Measurements from ENCODE around the gene FAM161A.
"Not testable (repeated sequence)": the region's sequence is repeated elsewhere in the genome, so short reads cannot be mapped to it uniquely, and the experiment has no call there.

FAM161A gene

DNA sequence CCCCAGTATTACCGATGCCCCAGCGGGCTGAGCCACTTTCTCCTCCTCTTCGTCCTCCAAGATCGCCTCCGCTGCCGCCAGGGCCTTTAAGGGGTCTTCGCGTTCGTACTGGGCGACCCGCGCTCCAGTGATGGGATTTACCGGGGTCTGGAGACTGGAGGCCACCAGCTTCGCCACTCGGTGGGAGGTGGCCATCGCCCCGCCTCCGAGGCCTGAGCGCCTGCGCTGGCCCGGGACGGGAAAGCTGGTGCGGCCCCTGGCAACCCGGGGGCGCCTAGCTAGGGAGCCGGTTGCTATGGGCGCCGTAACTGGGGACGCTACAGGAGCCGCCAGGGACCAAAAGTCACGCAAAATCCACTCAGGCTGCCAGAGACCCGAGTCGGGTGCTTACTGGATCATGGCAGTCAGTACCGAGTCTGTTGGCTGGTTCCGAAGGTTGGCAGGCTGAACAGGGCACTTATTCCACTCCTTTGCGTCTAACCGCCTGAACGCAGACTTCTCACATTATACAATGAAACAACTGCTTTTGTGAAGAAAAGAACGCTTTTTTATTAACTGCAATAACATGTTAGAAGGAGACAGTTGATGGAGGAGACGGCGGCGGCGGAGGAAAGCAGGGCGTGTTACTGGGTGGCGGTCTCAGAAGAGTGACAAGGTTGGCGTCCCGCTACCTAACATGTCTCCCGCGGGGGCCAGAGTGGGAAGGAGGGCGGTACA, at the start of gene FAM161A:
Gene FAM161A (minus strand): TSS at position 214 of the 717 bp plus-strand sequence. CDS start 19 bp downstream, at position 195.
- peak; percentile 49 to 54 for DNase-seq (ENCODE audit: low read depth in 2 of 2)

GRCh38 chr2:61900281-61900680, 46.4 kb upstream of the FAM161A start:
- no peak for DNase-seq (ENCODE audit: low read depth in 2 of 2)

- DNase-seq (ENCODE audit: low read depth in 2 of 2), result no peak
Observed at GRCh38 chr2:61898810-61899209, 45.0 kb upstream of the FAM161A start.

GRCh38 chr2:61888267-61889055, 34.6 kb upstream of the FAM161A start, which contains the start of gene CCT4:
Gene CCT4 (minus strand): TSS chr2:61888656. CDS start chr2:61888507, 149 bp downstream.
- DNase-seq (ENCODE audit: low read depth in 2 of 2), result peak; percentile 62 to 68

DNA sequence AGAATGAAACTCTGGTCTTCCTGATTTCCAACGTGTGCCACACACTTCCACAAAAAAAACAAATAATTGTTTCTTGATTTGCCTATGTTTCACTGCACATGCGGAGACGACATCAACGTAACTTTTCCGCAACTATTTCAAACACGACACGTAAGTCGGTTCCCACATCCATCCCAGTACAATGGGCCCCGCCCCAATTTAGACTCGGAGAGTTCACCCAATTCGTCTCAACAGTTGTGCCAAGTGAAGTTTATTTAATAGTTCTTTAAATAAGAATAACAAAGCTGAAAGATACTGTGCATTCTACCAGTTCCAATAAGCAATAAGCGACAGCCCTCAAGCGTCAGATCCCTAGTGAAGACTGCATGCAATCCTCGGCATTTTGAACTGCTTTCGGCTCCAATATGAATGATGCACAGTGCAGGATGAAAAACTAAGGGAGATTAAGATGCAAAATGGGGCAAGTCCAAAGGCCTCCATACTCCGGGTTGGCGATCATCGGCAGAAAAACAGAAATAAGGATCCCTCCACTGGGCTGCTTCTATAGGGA, 33.9 kb upstream of the FAM161A start:
- DNase-seq (ENCODE audit: low read depth in 2 of 2), result peak in 1 of 2 experiments; percentile 3

DNA sequence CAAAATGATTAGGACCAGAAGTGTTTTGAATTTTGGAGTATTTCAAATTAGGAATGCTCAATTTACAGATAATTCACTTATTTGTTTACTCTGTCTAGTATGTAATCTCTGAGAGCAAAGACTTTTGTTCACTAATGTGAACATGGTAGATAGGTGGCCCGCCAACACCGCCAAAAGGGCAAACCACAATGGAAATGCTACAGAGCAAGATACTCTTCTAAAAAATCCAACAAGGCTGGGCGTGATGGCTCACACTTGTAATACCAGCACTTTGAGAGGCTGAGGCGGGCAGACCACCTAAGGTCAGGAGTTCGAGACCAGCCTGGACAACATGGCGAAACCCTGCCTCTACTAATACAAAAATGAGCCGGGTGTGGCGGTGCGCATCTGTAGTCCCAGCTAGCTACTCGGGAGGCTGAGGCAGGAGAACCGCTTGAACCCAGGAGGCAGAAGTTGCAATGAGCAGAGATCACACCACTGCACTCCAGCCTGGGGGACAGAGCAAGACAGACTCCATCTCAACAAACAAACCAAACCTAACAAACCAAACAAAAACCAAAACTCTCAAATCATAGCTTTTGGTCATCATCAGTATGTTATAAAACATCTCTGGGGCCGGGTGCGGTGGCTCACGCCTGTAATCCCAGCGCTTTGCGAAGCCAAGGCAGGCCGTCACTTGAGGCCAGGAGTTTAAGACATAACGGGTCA, 32.2 kb upstream of the FAM161A start:
- DNase-seq (ENCODE audit: low read depth in 2 of 2), result no peak

DNA sequence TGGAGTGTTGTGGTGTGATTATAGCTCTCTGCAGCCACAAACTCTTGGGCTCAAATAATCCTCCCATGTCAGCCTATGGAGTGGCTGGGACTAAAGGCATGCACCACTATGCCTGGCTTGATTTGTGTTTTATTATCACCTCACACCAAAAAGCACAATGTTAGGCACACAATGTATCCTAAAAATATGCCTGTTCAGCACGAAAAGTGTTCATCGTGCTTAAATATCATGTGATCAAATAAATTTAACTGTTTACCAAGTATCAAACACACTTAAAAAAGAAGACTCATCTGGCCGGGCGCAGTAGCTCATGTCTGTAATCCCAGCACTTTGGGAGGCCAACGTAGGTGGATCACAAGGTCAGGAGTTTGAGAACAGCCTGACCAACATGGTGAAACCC, 29.0 kb upstream of the FAM161A start:
- DNase-seq (ENCODE audit: low read depth in 2 of 2), result no peak

GRCh38 chr2:61879351-61879750, 25.5 kb upstream of the FAM161A start:
- not testable (repeated sequence) for DNase-seq (ENCODE audit: low read depth in 2 of 2)

DNA sequence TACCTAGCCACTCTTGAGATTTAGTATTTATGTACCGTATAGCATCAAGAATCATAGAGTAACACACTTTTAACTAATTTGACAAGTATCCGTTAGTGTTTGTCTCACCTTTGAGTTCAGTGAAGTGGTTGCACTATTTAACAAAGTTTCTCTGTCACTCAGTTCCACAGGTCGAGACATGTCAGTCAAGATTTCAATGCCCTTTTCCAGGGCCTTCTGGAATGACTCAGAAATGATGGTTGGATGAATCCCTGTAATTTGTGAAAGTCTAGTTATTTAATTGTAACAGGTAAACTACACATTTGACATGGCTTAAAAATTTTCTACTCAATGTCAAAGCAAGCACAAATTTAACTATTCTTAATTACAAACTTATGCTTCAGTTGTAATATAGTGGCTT, 24.9 kb upstream of the FAM161A start:
- no peak for DNase-seq (ENCODE audit: low read depth in 2 of 2)

DNA sequence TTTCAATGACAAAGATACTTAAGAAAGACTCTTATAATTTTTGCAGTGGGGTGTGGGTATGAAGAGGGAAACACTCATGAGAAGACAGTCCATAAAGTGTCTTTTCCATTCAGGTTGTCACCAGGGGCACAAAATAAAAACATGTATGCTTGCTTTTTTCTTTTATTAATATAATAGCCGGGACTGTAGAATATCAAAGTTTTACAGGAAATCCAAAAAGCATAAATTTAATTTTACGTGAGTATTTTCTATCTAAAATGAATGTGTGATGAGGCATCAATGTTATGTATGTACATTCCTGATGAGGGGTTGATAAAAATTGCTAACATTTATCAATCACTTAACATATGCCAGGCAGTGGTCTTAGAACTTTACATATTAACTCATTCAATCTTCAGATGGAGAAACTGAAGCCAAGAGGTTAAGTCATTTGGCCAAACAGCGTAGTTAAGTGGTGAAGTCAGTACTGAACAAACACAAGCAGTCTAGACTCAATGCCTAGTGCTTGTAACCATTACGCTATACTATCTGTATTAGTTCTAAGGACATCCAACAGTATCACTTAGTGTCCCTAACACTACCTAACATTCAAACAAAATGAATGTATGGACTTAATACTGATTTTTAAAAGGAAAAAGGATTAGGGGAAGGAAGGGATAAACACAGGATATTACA, 23.8 kb upstream of the FAM161A start:
- no peak for DNase-seq (ENCODE audit: low read depth in 2 of 2)

DNA sequence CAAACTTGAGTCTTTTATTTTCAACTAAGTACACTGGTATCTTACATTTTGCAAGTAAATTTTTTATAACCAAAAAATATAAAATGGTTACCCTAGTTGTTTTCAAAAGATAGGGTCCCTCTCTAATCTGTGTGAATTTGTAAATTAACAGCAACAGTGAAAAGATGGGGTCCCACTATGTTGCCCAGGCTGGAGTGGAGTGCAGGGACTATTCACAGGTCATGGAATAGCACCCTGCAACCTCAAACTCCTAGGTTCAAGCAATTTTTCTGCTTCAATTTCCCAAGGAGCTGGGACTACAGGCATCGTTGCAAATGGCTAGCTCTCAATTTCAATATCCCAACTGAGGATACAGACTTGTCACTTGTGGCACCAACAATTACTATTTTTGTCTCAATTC, 22.5 kb upstream of the FAM161A start:
- DNase-seq (ENCODE audit: low read depth in 2 of 2), result no peak

DNA sequence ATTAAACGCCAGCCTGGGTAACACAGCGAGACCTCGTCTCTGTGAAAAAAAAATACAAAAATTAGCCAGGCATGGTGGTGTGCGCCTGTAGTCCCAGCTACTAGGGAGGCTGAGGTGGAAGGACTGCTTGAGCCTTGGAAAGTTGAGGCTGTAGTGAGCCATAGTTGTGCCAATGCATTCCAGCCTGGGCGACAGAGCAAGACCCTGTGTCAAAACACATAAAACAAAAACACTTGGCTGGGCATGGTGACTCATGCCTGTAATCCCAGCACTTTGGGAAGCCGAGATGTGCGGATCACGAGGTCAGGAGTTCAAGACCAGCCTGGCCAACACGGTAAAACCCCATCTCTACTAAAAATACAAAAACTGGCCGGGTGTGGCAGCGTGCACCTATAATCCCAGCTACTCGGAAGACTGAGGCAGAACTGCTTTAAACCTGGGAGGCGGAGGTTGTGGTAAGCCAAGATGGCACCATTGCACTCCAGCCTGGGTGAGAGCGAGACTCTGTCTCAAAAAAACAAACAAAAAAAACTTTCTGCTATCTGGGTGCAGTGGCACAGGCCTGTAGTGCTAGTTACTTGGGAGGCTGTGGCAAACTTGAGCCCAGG, 12.7 kb upstream of the FAM161A start:
- DNase-seq (ENCODE audit: low read depth in 2 of 2), result not testable (repeated sequence)

GRCh38 chr2:61862085-61862484, 8.2 kb upstream of the FAM161A start:
- no peak for DNase-seq (ENCODE audit: low read depth in 2 of 2)

- DNase-seq (ENCODE audit: low read depth in 2 of 2), result no peak
Observed at GRCh38 chr2:61857224-61857623, 3.4 kb upstream of the FAM161A start.

- no peak for DNase-seq (ENCODE audit: low read depth in 2 of 2)
Observed at GRCh38 chr2:61855318-61855613, 1.4 kb upstream of the FAM161A start.

DNA sequence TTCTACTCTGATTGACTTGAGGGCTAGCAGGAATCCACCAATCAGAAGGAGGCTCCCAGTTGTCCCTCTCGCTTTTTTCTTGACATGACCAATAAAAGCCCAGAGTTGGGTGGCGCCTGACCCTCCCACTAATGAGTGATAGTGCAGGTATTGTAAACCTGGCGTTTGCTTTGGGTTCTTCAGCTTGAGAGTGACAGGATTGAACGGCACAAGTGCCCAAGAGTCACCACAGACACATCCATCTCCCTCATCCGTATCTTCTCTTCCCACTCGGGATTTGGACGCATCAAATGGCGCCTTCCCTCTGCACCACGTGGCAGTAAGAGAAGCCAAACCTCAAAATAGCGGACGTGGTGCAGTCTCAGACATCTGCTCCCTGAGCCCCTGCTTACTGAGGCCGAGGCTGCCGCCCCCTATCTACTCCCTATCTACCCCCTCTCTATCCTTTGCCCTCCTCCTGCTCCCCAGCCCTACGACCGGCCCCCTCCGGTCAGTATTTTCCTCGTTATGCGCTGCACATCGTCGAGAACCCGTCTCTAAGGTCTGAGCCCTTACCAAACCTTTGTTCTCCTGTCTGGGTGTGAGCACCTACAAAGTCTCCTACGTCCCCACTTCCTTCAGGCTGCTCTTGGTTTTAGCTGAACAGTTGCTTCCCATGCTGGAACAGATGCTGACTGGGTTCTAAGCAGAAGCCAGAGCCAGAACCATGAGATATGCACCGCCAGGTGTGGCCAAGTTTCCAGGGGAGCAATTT, 881 bp upstream of the FAM161A start:
- DNase-seq (ENCODE audit: low read depth in 2 of 2), result peak; percentile 88 to 89

DNA sequence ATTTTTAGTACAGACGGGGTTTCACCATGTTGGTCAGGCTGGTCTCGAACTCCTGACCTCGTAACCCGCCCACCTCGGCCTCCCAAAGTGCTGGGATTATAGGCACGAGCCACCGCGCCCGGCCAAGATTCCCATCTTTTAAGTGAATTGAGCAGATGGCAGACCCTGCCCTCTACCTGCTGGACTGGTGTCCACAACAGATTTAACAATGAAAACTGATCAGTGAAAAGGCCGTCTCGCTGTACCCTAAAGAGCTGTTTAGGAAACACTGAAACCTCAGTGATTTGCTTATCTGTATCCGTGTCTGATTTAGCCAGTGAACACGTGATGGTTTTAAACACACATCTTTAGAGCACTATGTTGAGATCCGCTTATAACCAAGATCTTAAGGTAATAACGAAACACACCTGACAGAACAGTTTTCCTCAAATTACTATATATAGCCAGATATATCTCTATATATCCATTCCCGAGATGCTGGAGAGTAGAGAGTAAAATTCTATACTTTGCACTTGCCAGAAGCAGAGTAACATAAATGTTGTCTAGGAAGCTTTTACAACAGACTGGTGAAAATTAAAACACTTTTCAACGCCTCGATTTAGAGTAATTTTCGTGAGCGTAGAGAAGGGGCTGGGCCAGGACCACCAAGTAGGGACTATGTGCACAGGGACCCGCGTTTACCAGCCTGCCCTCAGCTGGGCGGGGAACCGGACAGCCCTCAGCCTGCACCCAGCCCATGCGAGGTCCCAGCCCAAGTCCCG, 594 bp downstream of the FAM161A start:
- peak in 1 of 2 experiments; percentile 4 for DNase-seq (ENCODE audit: low read depth in 2 of 2)

- not testable (repeated sequence) for DNase-seq (ENCODE audit: low read depth in 2 of 2)
Observed at GRCh38 chr2:61851270-61851669, 2.6 kb downstream of the FAM161A start.

- DNase-seq (ENCODE audit: low read depth in 2 of 2), result no peak
Observed at GRCh38 chr2:61845320-61845719, 8.5 kb downstream of the FAM161A start.

DNA sequence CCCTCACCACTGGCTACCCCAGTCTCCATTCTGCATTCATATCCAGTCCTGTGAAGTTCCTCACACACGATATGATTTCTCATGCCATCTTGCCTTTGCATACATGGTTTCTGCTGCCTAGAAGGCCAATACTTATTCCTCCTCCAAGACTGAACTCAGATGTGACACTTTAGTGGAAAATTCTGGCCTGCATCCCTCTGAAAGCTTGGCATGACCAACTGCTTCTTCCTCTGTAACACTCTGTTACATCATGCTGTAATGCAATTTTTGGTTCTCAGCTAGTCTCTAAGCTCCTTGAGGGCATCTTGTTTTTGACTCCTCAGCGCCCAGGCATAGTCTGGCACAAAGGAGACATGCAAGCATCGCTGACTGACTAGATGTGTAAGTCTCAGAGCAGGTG, 12.6 kb downstream of the FAM161A start:
- no peak for DNase-seq (ENCODE audit: low read depth in 2 of 2)
